Epidermal melanocyte (primary cell): ENCODE data around the gene SMYD3.
A peak's percentile ranks its signal among the peaks of the same experiment; 100 is the strongest.

Experiments
- DNase-seq: peaks from one replicate; pipeline ENCODE4 v3.0.0; 2011; ENCODE audit warnings: low spot score; ENCODE audit not compliant: insufficient read length

The SMYD3 gene

GRCh38 chr1:246280551-246280950 is 226.5 kb downstream of the SMYD3 start:
- no peak for DNase-seq

GRCh38 chr1:246279402-246279801 is 227.7 kb downstream of the SMYD3 start:
- no peak for DNase-seq

- no peak for DNase-seq
Observed at GRCh38 chr1:246278371-246278770, 228.7 kb downstream of the SMYD3 start.

- DNase-seq, result no peak
Observed at GRCh38 chr1:246275036-246275435, 232.0 kb downstream of the SMYD3 start.

- DNase-seq, result no peak
Observed at GRCh38 chr1:246274186-246274585, 232.9 kb downstream of the SMYD3 start.

GRCh38 chr1:246271516-246271915 is 235.6 kb downstream of the SMYD3 start:
- no peak for DNase-seq

GRCh38 chr1:246270236-246270635 is 236.8 kb downstream of the SMYD3 start:
- DNase-seq, result no peak

- DNase-seq, result no peak
Observed at GRCh38 chr1:246269466-246269865, 237.6 kb downstream of the SMYD3 start.

GRCh38 chr1:246267896-246268295 is 239.2 kb downstream of the SMYD3 start:
- no peak for DNase-seq

GRCh38 chr1:246267426-246267825 is 239.7 kb downstream of the SMYD3 start:
- DNase-seq, result no peak

GRCh38 chr1:246265481-246265880 is 241.6 kb downstream of the SMYD3 start:
- peak; percentile 23 for DNase-seq

GRCh38 chr1:246262281-246262680 is 244.8 kb downstream of the SMYD3 start:
- no peak for DNase-seq

GRCh38 chr1:246261639-246262038 is 245.4 kb downstream of the SMYD3 start:
- no peak for DNase-seq

GRCh38 chr1:246258250-246258649 is 248.8 kb downstream of the SMYD3 start:
- DNase-seq, result no peak

- DNase-seq, result no peak
Observed at GRCh38 chr1:246255773-246256172, 251.3 kb downstream of the SMYD3 start.

- DNase-seq, result no peak
Observed at GRCh38 chr1:246254854-246255253, 252.2 kb downstream of the SMYD3 start.

GRCh38 chr1:246246430-246246829 is 260.6 kb downstream of the SMYD3 start:
- DNase-seq, result no peak

- no peak for DNase-seq
Observed at GRCh38 chr1:246245541-246245940, 261.5 kb downstream of the SMYD3 start.

GRCh38 chr1:246232126-246232525 is 275.0 kb downstream of the SMYD3 start:
- no peak for DNase-seq

- DNase-seq, result no peak
Observed at GRCh38 chr1:246226041-246226440, 281.0 kb downstream of the SMYD3 start.

GRCh38 chr1:246221485-246222255 is 285.4 kb downstream of the SMYD3 start:
- no peak for DNase-seq

GRCh38 chr1:246220495-246221065 is 286.5 kb downstream of the SMYD3 start:
- no peak for DNase-seq

GRCh38 chr1:246219508-246220030 is 287.5 kb downstream of the SMYD3 start:
- no peak for DNase-seq
